ENCODE results near the gene WDHD1.

DNA sequence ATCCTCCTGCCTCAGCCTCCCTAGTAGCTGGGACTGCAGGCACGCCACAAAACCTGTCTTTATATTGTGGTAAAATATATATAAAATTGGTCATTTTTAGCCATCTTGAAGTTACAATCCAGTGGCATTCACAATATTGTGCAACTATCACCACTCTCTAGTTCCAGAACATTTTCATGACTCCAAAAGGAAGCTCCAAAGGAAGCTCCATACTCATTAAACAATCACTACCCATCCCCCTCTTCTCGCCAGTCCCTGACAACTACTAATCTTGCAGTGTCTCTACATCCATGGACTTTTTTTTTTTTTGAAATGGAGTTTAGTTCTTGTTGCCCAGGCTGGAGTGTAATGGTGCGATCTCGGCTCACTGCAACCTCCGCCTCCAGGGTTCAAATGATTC, 127.3 kb downstream of the WDHD1 start:
- TF ChIP-seq POLR2A (IDR thresholded peaks at IDR 0.05), result no peak
- TF ChIP-seq, protein P1, sequence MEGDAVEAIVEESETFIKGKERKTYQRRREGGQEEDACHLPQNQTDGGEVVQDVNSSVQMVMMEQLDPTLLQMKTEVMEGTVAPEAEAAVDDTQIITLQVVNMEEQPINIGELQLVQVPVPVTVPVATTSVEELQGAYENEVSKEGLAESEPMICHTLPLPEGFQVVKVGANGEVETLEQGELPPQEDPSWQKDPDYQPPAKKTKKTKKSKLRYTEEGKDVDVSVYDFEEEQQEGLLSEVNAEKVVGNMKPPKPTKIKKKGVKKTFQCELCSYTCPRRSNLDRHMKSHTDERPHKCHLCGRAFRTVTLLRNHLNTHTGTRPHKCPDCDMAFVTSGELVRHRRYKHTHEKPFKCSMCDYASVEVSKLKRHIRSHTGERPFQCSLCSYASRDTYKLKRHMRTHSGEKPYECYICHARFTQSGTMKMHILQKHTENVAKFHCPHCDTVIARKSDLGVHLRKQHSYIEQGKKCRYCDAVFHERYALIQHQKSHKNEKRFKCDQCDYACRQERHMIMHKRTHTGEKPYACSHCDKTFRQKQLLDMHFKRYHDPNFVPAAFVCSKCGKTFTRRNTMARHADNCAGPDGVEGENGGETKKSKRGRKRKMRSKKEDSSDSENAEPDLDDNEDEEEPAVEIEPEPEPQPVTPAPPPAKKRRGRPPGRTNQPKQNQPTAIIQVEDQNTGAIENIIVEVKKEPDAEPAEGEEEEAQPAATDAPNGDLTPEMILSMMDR (IDR thresholded peaks at IDR 0.05), result no peak
- TF ChIP-seq EP300 (IDR thresholded peaks at IDR 0.05), result no peak

Data from upper lobe of left lung (tissue), 4 donors.